ENCODE measurements around the gene ZBTB16. TPM values are rescaled to one million over a fixed set of nuclear protein-coding genes. Genes with fewer than 3 reads are reported as not detected.

Gene ZBTB16
- total RNA-seq, 1 donor from 2014 or later, result 21.9 TPM

GRCh38 chr11:114239753-114240161 lies 180.2 kb downstream of the ZBTB16 start:
- Mint-ChIP-seq H3K4me1 (ENCODE audit: low read depth) (peaks cover 22% of the 10 kb centered on the region), H3K4me3 (ENCODE audit: unreplicated experiment) (no peak overlapping the region), H3K36me3 (ENCODE audit: low read depth) (peaks cover 19% of the 10 kb centered on the region), H3K27me3 (ENCODE audit: low read depth) (peaks cover 19% of the 10 kb centered on the region), H3K27ac (ENCODE audit: unreplicated experiment) (no peak overlapping the region), H3K9me3 (ENCODE audit: low read depth) (no peaks in the 10 kb centered on the region)
- no peak for DNase-seq (ENCODE audit: low spot score)
- TF ChIP-seq CTCF (IDR thresholded peaks at IDR 0.05), result no peak

- Mint-ChIP-seq H3K27me3 (ENCODE audit: low read depth) (peaks cover 22% of the 10 kb centered on the region), H3K27ac (ENCODE audit: unreplicated experiment) (no peak overlapping the region), H3K9me3 (ENCODE audit: low read depth) (no peaks in the 10 kb centered on the region), H3K4me3 (ENCODE audit: unreplicated experiment) (no peak overlapping the region), H3K36me3 (ENCODE audit: low read depth) (peaks cover 37% of the 10 kb centered on the region), H3K4me1 (ENCODE audit: low read depth) (peaks cover 14% of the 10 kb centered on the region)
- TF ChIP-seq CTCF (IDR thresholded peaks at IDR 0.05), result no peak
- no peak for DNase-seq (ENCODE audit: low spot score)
Observed at GRCh38 chr11:114242032-114242431, 182.5 kb downstream of the ZBTB16 start.

GRCh38 chr11:114243461-114244372 lies 184.2 kb downstream of the ZBTB16 start:
- peaks cover 3% of the 10 kb centered on the region for H3K4me1 Mint-ChIP-seq (ENCODE audit: low read depth)
- no peak for DNase-seq (ENCODE audit: low spot score)
- H3K36me3 Mint-ChIP-seq (ENCODE audit: low read depth), result peaks cover 48% of the 10 kb centered on the region
- no peak overlapping the region for H3K27ac Mint-ChIP-seq (ENCODE audit: unreplicated experiment)
- peaks cover 20% of the 10 kb centered on the region for H3K27me3 Mint-ChIP-seq (ENCODE audit: low read depth)
- no peak overlapping the region for H3K4me3 Mint-ChIP-seq (ENCODE audit: unreplicated experiment)
- no peaks in the 10 kb centered on the region for H3K9me3 Mint-ChIP-seq (ENCODE audit: low read depth)
- TF ChIP-seq CTCF (IDR thresholded peaks at IDR 0.05), result no peak

GRCh38 chr11:114244726-114245394 lies 185.3 kb downstream of the ZBTB16 start:
- no peak for DNase-seq (ENCODE audit: low spot score)
- Mint-ChIP-seq H3K9me3 (ENCODE audit: low read depth) (no peaks in the 10 kb centered on the region), H3K27ac (ENCODE audit: unreplicated experiment) (no peak overlapping the region), H3K4me3 (ENCODE audit: unreplicated experiment) (no peak overlapping the region), H3K4me1 (ENCODE audit: low read depth) (peaks cover 3% of the 10 kb centered on the region), H3K36me3 (ENCODE audit: low read depth) (peaks cover 49% of the 10 kb centered on the region), H3K27me3 (ENCODE audit: low read depth) (peaks cover 19% of the 10 kb centered on the region)
- TF ChIP-seq CTCF (IDR thresholded peaks at IDR 0.05), result no peak

GRCh38 chr11:114246321-114247069 lies 187.0 kb downstream of the ZBTB16 start:
- H3K4me1 Mint-ChIP-seq (ENCODE audit: low read depth), result peaks cover 3% of the 10 kb centered on the region
- peaks cover 55% of the 10 kb centered on the region for H3K36me3 Mint-ChIP-seq (ENCODE audit: low read depth)
- no peak overlapping the region for H3K27ac Mint-ChIP-seq (ENCODE audit: unreplicated experiment)
- no peak overlapping the region for H3K4me3 Mint-ChIP-seq (ENCODE audit: unreplicated experiment)
- peaks cover 18% of the 10 kb centered on the region for H3K27me3 Mint-ChIP-seq (ENCODE audit: low read depth)
- no peaks in the 10 kb centered on the region for H3K9me3 Mint-ChIP-seq (ENCODE audit: low read depth)
- no peak for DNase-seq (ENCODE audit: low spot score)
- TF ChIP-seq CTCF (IDR thresholded peaks at IDR 0.05), result no peak
